ENCODE results near the gene PPM1L. TPM values are rescaled to one million over a fixed set of nuclear protein-coding genes. Genes with fewer than 3 reads are reported as not detected.

The PPM1L gene
- total RNA-seq, 6 experiments from 2014 or later, result 1.3 to 1.7 (median 1.6) TPM

DNA sequence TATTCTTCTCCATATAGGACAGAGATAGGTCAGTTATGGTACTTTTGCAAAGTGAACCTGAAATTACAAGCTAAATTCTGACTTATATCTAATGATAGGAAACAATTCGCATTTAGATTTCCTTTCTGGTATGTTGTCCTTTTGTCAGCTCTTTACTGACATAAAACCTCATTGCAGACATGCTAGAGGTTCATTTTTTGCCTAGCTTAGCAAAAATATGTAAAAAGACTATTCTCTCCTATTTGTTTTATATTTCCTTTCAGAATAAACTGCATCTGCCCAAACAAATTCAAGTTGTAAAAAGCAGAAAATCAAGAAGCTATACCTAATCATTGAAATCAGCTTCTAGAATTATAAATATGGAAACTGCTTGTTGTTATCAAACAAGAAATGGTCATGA, 168.7 kb downstream of the PPM1L start:
- TF ChIP-seq, protein P1, sequence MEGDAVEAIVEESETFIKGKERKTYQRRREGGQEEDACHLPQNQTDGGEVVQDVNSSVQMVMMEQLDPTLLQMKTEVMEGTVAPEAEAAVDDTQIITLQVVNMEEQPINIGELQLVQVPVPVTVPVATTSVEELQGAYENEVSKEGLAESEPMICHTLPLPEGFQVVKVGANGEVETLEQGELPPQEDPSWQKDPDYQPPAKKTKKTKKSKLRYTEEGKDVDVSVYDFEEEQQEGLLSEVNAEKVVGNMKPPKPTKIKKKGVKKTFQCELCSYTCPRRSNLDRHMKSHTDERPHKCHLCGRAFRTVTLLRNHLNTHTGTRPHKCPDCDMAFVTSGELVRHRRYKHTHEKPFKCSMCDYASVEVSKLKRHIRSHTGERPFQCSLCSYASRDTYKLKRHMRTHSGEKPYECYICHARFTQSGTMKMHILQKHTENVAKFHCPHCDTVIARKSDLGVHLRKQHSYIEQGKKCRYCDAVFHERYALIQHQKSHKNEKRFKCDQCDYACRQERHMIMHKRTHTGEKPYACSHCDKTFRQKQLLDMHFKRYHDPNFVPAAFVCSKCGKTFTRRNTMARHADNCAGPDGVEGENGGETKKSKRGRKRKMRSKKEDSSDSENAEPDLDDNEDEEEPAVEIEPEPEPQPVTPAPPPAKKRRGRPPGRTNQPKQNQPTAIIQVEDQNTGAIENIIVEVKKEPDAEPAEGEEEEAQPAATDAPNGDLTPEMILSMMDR (IDR thresholded peaks at IDR 0.05), result no peak
- Mint-ChIP-seq H3K36me3 (ENCODE audit: low read depth) (no peaks in the 10 kb centered on the region), H3K4me1 (ENCODE audit: low read depth) (peaks cover 6% of the 10 kb centered on the region), H3K27ac (no peak overlapping the region), H3K9me3 (no peaks in the 10 kb centered on the region), H3K27me3 (ENCODE audit: insufficient read depth) (peaks cover 6% of the 10 kb centered on the region), H3K4me3 (no peak overlapping the region)
- DNase-seq, result no peak

DNA sequence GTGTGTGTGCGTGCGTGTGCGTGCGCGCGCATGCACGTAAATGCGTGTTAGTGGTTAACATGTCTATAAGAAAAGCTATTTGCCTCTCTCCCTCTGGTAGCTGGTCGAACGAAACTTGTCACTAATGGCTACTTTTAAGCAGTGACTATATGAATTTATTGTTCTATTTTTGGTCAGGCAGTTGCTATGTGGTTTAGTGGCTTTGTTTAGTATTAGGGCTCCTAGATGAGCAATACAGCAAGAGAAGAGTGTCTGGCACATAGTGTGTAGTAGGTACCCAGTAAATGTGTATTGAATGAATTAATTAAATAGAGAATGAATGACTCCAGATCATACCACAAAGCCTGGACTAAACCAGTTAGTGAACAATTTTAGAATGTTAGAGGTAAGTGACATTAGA, 171.6 kb downstream of the PPM1L start:
- Mint-ChIP-seq H3K27me3 (ENCODE audit: insufficient read depth) (peaks cover 4% of the 10 kb centered on the region; the same call in 1 of the 2 replicates), H3K4me3 (no peak overlapping the region), H3K36me3 (ENCODE audit: low read depth) (no peaks in the 10 kb centered on the region), H3K27ac (no peak overlapping the region), H3K4me1 (ENCODE audit: low read depth) (peaks cover 30% of the 10 kb centered on the region), H3K9me3 (no peaks in the 10 kb centered on the region)
- TF ChIP-seq, protein P1 (IDR thresholded peaks at IDR 0.05), result no peak
- DNase-seq, result no peak

DNA sequence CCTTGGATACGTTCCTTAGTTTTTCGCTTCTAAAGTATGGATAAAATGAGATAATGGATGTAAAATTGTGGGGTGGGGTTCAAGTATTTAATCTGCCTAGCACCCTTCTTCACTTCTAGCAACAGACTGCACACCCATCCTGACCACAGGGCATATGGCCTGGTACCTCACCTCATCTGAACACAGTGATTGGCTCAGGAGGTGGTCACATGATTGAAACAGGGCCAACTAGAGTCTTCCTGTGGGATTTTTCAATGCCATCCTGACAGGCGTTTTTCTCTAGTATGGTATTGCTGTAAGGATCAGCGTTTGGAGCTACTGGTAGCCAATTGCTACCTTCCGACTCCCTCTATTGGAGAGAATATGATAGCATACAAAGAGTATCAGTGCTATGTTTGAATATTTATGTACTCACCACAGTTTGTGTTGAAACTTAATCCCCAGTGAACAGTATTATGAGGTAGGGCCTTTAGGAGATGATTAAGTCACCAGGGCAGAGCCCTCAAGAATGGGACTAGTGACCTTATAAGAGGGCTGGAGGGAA, 172.2 kb downstream of the PPM1L start:
- no peaks in the 10 kb centered on the region for H3K36me3 Mint-ChIP-seq (ENCODE audit: low read depth)
- no peaks in the 10 kb centered on the region for H3K9me3 Mint-ChIP-seq
- H3K4me1 Mint-ChIP-seq (ENCODE audit: low read depth), result peaks cover 30% of the 10 kb centered on the region
- no peak overlapping the region for H3K4me3 Mint-ChIP-seq
- H3K27ac Mint-ChIP-seq, result no peak overlapping the region
- H3K27me3 Mint-ChIP-seq (ENCODE audit: insufficient read depth), result peaks cover 4% of the 10 kb centered on the region; the same call in 1 of the 2 replicates
- TF ChIP-seq, protein P1 (IDR thresholded peaks at IDR 0.05), result no peak
- no peak for DNase-seq

DNA sequence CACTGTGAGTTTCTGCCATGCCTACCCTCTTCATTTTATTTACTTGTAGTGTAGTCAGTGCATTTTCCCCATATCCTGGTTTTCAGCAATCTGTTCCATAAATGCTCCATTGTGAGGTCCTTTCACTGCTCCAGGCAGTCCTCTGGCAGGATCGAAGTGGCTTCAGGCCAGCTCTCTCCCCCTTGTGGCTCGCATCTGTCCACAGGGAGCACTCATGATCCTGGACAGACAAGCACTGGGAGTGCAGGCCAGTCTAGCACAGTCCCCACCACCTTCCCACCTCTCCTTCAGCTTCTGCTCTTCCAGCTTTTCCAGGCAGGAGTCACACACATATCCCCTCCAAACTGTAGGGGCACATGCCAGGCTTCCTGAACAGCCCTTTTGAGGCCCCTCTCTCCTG, 173.6 kb downstream of the PPM1L start:
- TF ChIP-seq, protein P1 (IDR thresholded peaks at IDR 0.05), result peak; percentile 38; the same call in 1 of the 2 replicates
- H3K27me3 Mint-ChIP-seq (ENCODE audit: insufficient read depth), result peaks cover 8% of the 10 kb centered on the region; the same call in 1 of the 2 replicates
- no peaks in the 10 kb centered on the region for H3K36me3 Mint-ChIP-seq (ENCODE audit: low read depth)
- H3K9me3 Mint-ChIP-seq, result no peaks in the 10 kb centered on the region
- H3K4me3 Mint-ChIP-seq, result no peak overlapping the region
- H3K4me1 Mint-ChIP-seq (ENCODE audit: low read depth), result peaks cover 30% of the 10 kb centered on the region
- DNase-seq, result peak; percentile 25
- no peak overlapping the region for H3K27ac Mint-ChIP-seq

DNA sequence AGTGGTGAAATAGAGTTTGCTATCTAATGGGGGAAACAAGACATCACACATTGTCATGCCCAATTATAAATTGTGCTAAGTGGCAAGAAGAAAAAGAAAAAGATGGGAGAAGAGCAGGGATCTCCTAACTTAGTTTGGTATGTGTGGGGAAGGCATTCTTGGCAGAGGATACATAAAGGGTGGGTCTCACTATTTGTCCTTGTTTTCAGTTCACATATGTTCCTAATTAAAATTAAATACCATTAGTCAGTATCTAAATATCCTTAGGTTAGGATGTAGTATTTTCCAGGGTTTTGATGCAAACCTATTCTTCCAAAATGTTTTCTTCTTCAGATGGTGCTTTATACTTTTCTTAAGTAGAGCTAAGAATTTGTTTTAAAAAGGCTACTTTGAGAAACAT, 175.4 kb downstream of the PPM1L start:
- H3K4me3 Mint-ChIP-seq, result peak overlapping the region; percentile 44
- no peaks in the 10 kb centered on the region for H3K9me3 Mint-ChIP-seq
- no peaks in the 10 kb centered on the region for H3K36me3 Mint-ChIP-seq (ENCODE audit: low read depth)
- peaks cover 14% of the 10 kb centered on the region for H3K27me3 Mint-ChIP-seq (ENCODE audit: insufficient read depth)
- no peak overlapping the region for H3K27ac Mint-ChIP-seq
- H3K4me1 Mint-ChIP-seq (ENCODE audit: low read depth), result peaks cover 35% of the 10 kb centered on the region
- peak; percentile 23 for DNase-seq
- TF ChIP-seq, protein P1 (IDR thresholded peaks at IDR 0.05), result no peak
